ENCODE results near the gene DHRSX.

DNA sequence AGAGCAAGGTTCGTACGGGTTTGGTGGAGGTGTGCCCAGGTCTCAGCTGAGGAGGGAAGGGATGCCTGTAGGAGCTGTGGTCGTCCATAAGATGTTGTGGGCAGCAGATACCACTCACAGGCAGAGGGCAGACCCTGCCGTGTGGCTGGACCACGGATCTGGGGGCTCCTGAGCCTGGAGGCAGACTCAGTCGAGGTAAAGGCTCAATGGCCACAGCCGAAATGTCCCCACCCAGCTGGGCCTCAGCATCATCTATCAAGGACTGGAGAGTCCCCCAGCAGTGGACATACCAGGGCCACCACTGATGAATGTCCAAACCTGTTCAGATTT, 98.5 kb downstream of the DHRSX start:
- TF ChIP-seq, protein P1, sequence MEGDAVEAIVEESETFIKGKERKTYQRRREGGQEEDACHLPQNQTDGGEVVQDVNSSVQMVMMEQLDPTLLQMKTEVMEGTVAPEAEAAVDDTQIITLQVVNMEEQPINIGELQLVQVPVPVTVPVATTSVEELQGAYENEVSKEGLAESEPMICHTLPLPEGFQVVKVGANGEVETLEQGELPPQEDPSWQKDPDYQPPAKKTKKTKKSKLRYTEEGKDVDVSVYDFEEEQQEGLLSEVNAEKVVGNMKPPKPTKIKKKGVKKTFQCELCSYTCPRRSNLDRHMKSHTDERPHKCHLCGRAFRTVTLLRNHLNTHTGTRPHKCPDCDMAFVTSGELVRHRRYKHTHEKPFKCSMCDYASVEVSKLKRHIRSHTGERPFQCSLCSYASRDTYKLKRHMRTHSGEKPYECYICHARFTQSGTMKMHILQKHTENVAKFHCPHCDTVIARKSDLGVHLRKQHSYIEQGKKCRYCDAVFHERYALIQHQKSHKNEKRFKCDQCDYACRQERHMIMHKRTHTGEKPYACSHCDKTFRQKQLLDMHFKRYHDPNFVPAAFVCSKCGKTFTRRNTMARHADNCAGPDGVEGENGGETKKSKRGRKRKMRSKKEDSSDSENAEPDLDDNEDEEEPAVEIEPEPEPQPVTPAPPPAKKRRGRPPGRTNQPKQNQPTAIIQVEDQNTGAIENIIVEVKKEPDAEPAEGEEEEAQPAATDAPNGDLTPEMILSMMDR (IDR thresholded peaks at IDR 0.05): no peak
- TF ChIP-seq EP300 (IDR thresholded peaks at IDR 0.05): no peak
- TF ChIP-seq POLR2A (IDR thresholded peaks at IDR 0.05): no peak
